HepG2 (cell line): ENCODE data around the gene OR8D1. TPM values are rescaled to one million over a fixed set of nuclear protein-coding genes. Genes with fewer than 3 reads are reported as not detected.

Experiments used
- ATAC-seq: fragments of 200-7000 bp; cut with Tn5 transposase; 3 replicates; pipeline ENCODE4 v1.9.1; 2020; ENCODE audit warnings: mild to moderate bottlenecking, moderate library complexity
- BruUV-seq: library from RNA; stranded (reverse); fragments of 400-500 nt; replicated peaks from 2 replicates; lab custom pipeline; 2021; lab: Mats Ljungman, UMichigan
- CTCF ChIA-PET: fragments of 300-600 bp; formaldehyde crosslinking; extraction: SDS; loops from one replicate; lab custom pipeline; 2021; ENCODE audit warnings: low total read pairs, inconsistent platforms, low intra/inter-chr PET ratio; lab: Yijun Ruan, JAX
- POLR2A ChIA-PET: fragments of 350-600 bp; sonication (Branson Sonifier 250); formaldehyde crosslinking; loops from one replicate; lab custom pipeline; 2020; ENCODE audit warnings: antibody characterized with exemption, inconsistent platforms; lab: Yijun Ruan, JAX
- DNase-seq: peaks from one replicate; pipeline ENCODE4 v3.0.0-alpha.2; 2015; ENCODE audit warnings: low spot score
- FAIRE-seq: peaks from 3 replicates; lab custom pipeline; 2011; peaks lifted over from hg19 to GRCh38; lab: Jason Lieb, UNC
- H2AFZ ChIP-seq: one replicate; pipeline ENCODE4 v1.6.1; 2011; ENCODE audit warnings: low read length, inconsistent platforms
- H3K27ac ChIP-seq: fragments of 300-600 bp; 3 replicates; pipeline ENCODE4 v1.8.0; 2011; ENCODE audit warnings: mixed run types, mild to moderate bottlenecking, mixed read lengths, low read length, inconsistent platforms; ENCODE audit not compliant: insufficient read depth; ENCODE audit errors: extremely low read length
- H3K27me3 ChIP-seq, 2 experiments: fragments of 200-600 bp in 1 of 2; 2 replicates in 1 of 2; 3 replicates in 1 of 2; pipeline versions ENCODE4 v1.6.0 to v1.8.0; 2011; ENCODE audit warnings: low read length in 2 of 2, mild to moderate bottlenecking in 2 of 2, moderate library complexity in 2 of 2, inconsistent platforms in 1 of 2; ENCODE audit not compliant: insufficient read depth in 2 of 2, control insufficient read depth in 1 of 2
- H3K36me3 ChIP-seq, 2 experiments: fragments of 200-600 bp in 1 of 2; replicated peaks in 1 of 2; 2 replicates in 1 of 2; 3 replicates in 1 of 2; pipeline versions ENCODE4 v1.5.1 to v1.8.0; 2011; ENCODE audit warnings: low read length in 2 of 2, inconsistent platforms in 1 of 2; ENCODE audit not compliant: insufficient read depth in 2 of 2, control insufficient read depth in 1 of 2
- H3K4me1 ChIP-seq: 2 replicates; pipeline ENCODE4 v1.5.1; 2012; ENCODE audit warnings: low read length, inconsistent platforms; ENCODE audit not compliant: insufficient read depth
- H3K4me2 ChIP-seq: 2 replicates; pipeline ENCODE4 v1.6.0; 2011; ENCODE audit warnings: low read depth, low read length, inconsistent platforms
- H3K4me3 ChIP-seq, 3 experiments: fragments of 200-600 bp in 1 of 3; sonication (generic), shearing (Covaris generic) in 1 of 3; replicated peaks in 1 of 3; 2 replicates each; pipeline ENCODE4 v1.5.1; 2011 to 2016; ENCODE audit warnings: low read length in 3 of 3, inconsistent platforms in 2 of 3, low read depth in 2 of 3, mild to moderate bottlenecking in 2 of 3, control low read depth in 1 of 3, mixed read lengths in 1 of 3; ENCODE audit not compliant: insufficient read depth in 1 of 3
- H3K79me2 ChIP-seq: one replicate; pipeline ENCODE4 v1.6.1; 2011; ENCODE audit warnings: low read length, inconsistent platforms; ENCODE audit not compliant: insufficient read depth
- H3K9ac ChIP-seq: 2 replicates; pipeline ENCODE4 v1.6.0; 2011; ENCODE audit warnings: mild to moderate bottlenecking, low read depth, low read length, inconsistent platforms; ENCODE audit not compliant: insufficient read depth
- H3K9me3 ChIP-seq: 2 replicates; pipeline ENCODE4 v1.5.1; 2012; ENCODE audit warnings: mild to moderate bottlenecking, low read length
- H4K20me1 ChIP-seq: 2 replicates; pipeline ENCODE4 v1.6.0; 2011; ENCODE audit warnings: inconsistent platforms, mild to moderate bottlenecking, low read length, moderate library complexity; ENCODE audit not compliant: insufficient read depth
- AKNA ChIP-seq: sonication (generic); formaldehyde crosslinking; IDR thresholded peaks from 2 replicates; pipeline ENCODE4 v1.4.0; 2020; ENCODE audit warnings: missing genetic modification reagents, borderline replicate concordance
- FOSL2 ChIP-seq: sonication (generic); formaldehyde crosslinking; IDR thresholded peaks from 2 replicates; pipeline ENCODE4 v1.4.0; 2020; ENCODE audit warnings: missing genetic modification reagents
- SNAPC2 ChIP-seq: sonication (generic); formaldehyde crosslinking; IDR thresholded peaks from 2 replicates; pipeline ENCODE4 v1.8.1; 2022; ENCODE audit warnings: mild to moderate bottlenecking, missing genetic modification reagents
- ZBTB39 ChIP-seq: sonication (generic); formaldehyde crosslinking; IDR thresholded peaks from 2 replicates; pipeline ENCODE4 v1.5.0; 2020; ENCODE audit warnings: missing genetic modification reagents
- ZNF646 ChIP-seq: sonication (generic); formaldehyde crosslinking; IDR thresholded peaks from 2 replicates; pipeline ENCODE4 v1.9.0; 2021; ENCODE audit warnings: mild to moderate bottlenecking, missing genetic modification reagents
- WGBS: methylation state at CpG from one replicate; pipeline ENCODE4 v1.1.6; 2017; ENCODE audit warnings: low lambda C conversion rate; 5-methylcytosine and 5-hydroxymethylcytosine counted together
- in situ Hi-C: cut with HindIII; loops from 2 replicates; pipeline ENCODE4 v1.10.0; 2017; ENCODE audit warnings: low pct_unique_long_range_greater_than_20kb; ENCODE audit not compliant: extremely low pct_ligation_motif_present
- intact Hi-C: fragments of 100-400 bp; cut with micrococcal nuclease; formaldehyde crosslinking; loops from one replicate; pipeline ENCODE4 v1.10.0; 2022; ENCODE audit not compliant: unreplicated experiment
- polyA plus RNA-seq, 8 experiments: library from polyadenylated mRNA; depleted of rRNA in 3 of 8; stranded (reverse) in 7 of 8; unstranded in 1 of 8; fragments of >200 nt; fragmentation: Illumina TruSeq in 4 of 8; extraction: Trizol in 4 of 8; gene quantifications; 2 replicates each; pipeline versions ENCODE4 v1.2.1 to v1.2.3, GENCODE V29; 2011 to 2016; ENCODE audit warnings: low read depth in 4 of 8, missing spikeins in 1 of 8, mixed read lengths in 1 of 8; ENCODE audit not compliant: insufficient read depth in 1 of 8
- total RNA-seq, 5 experiments: library from RNA; depleted of rRNA; stranded (reverse); fragments of >200 nt; fragmentation: Illumina TruSeq; extraction: Trizol; gene quantifications; 2 replicates each; pipeline ENCODE4 v1.2.3, GENCODE V29; 2016; ENCODE audit warnings: low read depth in 1 of 5
- TF ChIP-seq, protein P1 (sequence below): fragments of 450-650 bp; IDR thresholded peaks from 2 replicates; pipeline ENCODE4 v1.6.1; 2017

OR8D1 gene
- total and polyA plus RNA-seq, 2 of the 13 experiments (the other 11 are each of a cell fraction or from before 2014, with no cell fraction given): not detected

DNA sequence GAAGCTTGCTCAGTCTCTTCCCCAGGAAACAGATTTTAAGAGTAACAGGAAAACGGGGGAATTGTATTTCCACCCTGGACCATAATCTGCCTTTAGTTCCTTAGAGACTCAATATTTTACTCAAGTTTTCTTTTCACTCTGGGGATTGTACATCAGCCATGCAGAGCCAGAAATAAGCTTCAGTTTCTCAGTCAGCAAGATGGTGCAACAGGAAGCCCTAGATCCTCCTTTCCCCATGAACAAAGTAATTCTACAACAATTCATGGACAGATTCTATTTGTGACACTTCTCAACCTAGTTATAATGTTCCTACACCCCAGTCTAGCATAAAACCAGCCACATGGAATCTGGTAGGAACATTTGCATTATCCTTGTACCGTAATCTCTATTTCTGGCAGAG, 45.8 kb upstream of the OR8D1 start:
- in situ Hi-C loops (no loop called here), intact Hi-C loops (no loop called here)
- ATAC-seq (no peak), DNase-seq (no peak), FAIRE-seq (no peak)
- H3K9ac ChIP-seq: no peak overlapping the region
- no peak overlapping the region for H2AFZ ChIP-seq
- H3K27me3 ChIP-seq: no peaks in the 10 kb centered on the region; a peak in 1 of 5 replicates
- CTCF ChIA-PET: no interaction called here
- no peak overlapping the region for H3K4me3 ChIP-seq
- no peak overlapping the region for H3K27ac ChIP-seq
- 0% methylated on average over 2 of the region's 2 CpGs for WGBS
- H3K4me2 ChIP-seq: no peak overlapping the region
- H3K36me3 ChIP-seq: no peaks in the 10 kb centered on the region
- no peaks in the 10 kb centered on the region for H3K9me3 ChIP-seq
- H3K4me1 ChIP-seq: no peaks in the 10 kb centered on the region
- BruUV-seq: no TSS peak
- no peaks in the 10 kb centered on the region for H3K79me2 ChIP-seq
- H4K20me1 ChIP-seq: no peaks in the 10 kb centered on the region
- POLR2A ChIA-PET: no interaction called here
- TF ChIP-seq ZBTB39 (CRISPR knock-in tag) (no peak), ZNF646 (CRISPR knock-in tag) (no peak), SNAPC2 (no peak), AKNA (no peak), FOSL2 (CRISPR knock-in tag) (no peak)
- TF ChIP-seq, protein P1, sequence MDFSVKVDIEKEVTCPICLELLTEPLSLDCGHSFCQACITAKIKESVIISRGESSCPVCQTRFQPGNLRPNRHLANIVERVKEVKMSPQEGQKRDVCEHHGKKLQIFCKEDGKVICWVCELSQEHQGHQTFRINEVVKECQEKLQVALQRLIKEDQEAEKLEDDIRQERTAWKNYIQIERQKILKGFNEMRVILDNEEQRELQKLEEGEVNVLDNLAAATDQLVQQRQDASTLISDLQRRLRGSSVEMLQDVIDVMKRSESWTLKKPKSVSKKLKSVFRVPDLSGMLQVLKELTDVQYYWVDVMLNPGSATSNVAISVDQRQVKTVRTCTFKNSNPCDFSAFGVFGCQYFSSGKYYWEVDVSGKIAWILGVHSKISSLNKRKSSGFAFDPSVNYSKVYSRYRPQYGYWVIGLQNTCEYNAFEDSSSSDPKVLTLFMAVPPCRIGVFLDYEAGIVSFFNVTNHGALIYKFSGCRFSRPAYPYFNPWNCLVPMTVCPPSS: no peak
